GM12878 (cell line): ENCODE measurements around the gene PTGFRN.

Experiments used
- TAF1 ChIP-seq: IDR thresholded peaks from 2 replicates; pipeline ENCODE4 v1.6.1; 2011; ENCODE audit warnings: mild to moderate bottlenecking, low read depth, low read length, borderline replicate concordance
- TF ChIP-seq, protein P1 (sequence below): IDR thresholded peaks from 2 replicates; pipeline ENCODE4 v1.6.1; 2011; ENCODE audit warnings: low read depth, mild to moderate bottlenecking, low read length, moderate library complexity, borderline replicate concordance; ENCODE audit errors: extremely low read depth
- TF ChIP-seq, protein P2 (sequence below): IDR thresholded peaks from 2 replicates; pipeline ENCODE4 v1.6.1; 2011; ENCODE audit warnings: low read depth, low read length, improper control_type of control experiment, borderline replicate concordance
- TF ChIP-seq, protein P3 (sequence below), 3 experiments: IDR thresholded peaks in 2 of 3; conservative IDR thresholded peaks in 1 of 3; 2 replicates each; pipeline ENCODE4 v1.5.1; 2011; ENCODE audit warnings: low read depth in 3 of 3, low read length in 3 of 3, mild to moderate bottlenecking in 3 of 3, control low read depth in 2 of 3, moderate library complexity in 2 of 3, inconsistent platforms in 1 of 3, mixed read lengths in 1 of 3; ENCODE audit not compliant: control insufficient read depth in 2 of 3, insufficient read depth in 1 of 3; ENCODE audit errors: extremely low read depth in 1 of 3

DNA sequence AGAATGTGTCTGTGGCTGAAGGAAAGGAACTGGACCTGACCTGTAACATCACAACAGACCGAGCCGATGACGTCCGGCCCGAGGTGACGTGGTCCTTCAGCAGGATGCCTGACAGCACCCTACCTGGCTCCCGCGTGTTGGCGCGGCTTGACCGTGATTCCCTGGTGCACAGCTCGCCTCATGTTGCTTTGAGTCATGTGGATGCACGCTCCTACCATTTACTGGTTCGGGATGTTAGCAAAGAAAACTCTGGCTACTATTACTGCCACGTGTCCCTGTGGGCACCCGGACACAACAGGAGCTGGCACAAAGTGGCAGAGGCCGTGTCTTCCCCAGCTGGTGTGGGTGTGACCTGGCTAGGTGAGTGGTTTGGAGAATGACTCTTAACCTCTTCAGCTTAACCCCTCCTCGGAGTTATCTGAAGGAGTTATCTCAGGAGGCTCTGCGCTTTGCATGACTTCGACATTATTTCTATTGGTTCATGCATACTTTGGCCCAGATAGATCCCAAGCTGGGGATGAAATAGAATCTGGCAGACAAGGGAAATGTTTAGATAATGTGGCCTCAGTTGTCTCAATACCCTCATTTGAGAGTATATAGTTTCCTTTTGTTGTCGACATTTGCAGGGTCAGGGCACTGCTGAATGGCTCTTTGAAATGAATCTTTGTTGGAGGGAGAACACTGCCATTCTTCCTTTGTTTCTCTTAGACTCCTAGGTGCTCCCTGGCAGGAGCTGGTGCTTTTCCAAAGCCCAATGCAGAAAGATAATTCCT, 39.7 kb downstream of the PTGFRN start:
- TF ChIP-seq, protein P1, sequence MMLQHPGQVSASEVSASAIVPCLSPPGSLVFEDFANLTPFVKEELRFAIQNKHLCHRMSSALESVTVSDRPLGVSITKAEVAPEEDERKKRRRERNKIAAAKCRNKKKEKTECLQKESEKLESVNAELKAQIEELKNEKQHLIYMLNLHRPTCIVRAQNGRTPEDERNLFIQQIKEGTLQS, result no peak
- TF ChIP-seq, protein P2, sequence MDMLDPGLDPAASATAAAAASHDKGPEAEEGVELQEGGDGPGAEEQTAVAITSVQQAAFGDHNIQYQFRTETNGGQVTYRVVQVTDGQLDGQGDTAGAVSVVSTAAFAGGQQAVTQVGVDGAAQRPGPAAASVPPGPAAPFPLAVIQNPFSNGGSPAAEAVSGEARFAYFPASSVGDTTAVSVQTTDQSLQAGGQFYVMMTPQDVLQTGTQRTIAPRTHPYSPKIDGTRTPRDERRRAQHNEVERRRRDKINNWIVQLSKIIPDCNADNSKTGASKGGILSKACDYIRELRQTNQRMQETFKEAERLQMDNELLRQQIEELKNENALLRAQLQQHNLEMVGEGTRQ, result no peak
- no peak for TF ChIP-seq TAF1
- TF ChIP-seq, protein P3, sequence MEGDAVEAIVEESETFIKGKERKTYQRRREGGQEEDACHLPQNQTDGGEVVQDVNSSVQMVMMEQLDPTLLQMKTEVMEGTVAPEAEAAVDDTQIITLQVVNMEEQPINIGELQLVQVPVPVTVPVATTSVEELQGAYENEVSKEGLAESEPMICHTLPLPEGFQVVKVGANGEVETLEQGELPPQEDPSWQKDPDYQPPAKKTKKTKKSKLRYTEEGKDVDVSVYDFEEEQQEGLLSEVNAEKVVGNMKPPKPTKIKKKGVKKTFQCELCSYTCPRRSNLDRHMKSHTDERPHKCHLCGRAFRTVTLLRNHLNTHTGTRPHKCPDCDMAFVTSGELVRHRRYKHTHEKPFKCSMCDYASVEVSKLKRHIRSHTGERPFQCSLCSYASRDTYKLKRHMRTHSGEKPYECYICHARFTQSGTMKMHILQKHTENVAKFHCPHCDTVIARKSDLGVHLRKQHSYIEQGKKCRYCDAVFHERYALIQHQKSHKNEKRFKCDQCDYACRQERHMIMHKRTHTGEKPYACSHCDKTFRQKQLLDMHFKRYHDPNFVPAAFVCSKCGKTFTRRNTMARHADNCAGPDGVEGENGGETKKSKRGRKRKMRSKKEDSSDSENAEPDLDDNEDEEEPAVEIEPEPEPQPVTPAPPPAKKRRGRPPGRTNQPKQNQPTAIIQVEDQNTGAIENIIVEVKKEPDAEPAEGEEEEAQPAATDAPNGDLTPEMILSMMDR (IDR thresholded peaks at IDR 0.05 in 2 of 3, conservative IDR thresholded peaks at IDR 0.05 in 1 of 3; ENCODE audit: control insufficient read depth in 2 of 3, extremely low read depth in 1 of 3, insufficient read depth in 1 of 3, low read depth in 3 of 3, low read length in 3 of 3), result no peak
